Skeletal muscle satellite cell (primary cell): ENCODE measurements around the gene LHFPL2.

Experiments used
- H3K27me3 ChIP-seq: 2 replicates; pipeline ENCODE4 v1.7.0; 2013; ENCODE audit warnings: low read length; ENCODE audit not compliant: control insufficient read depth, insufficient read depth
- H3K36me3 ChIP-seq: 2 replicates; pipeline ENCODE4 v1.7.0; 2013; ENCODE audit warnings: mild to moderate bottlenecking, control low read depth, low read length; ENCODE audit not compliant: insufficient read depth
- H3K4me1 ChIP-seq: 2 replicates; pipeline ENCODE4 v1.7.0; 2013; ENCODE audit warnings: low read length; ENCODE audit not compliant: control insufficient read depth, insufficient read depth
- H3K4me2 ChIP-seq: 2 replicates; pipeline ENCODE4 v1.7.0; 2013; ENCODE audit warnings: mild to moderate bottlenecking, low read length
- H3K4me3 ChIP-seq: 2 replicates; pipeline ENCODE4 v1.7.0; 2013; ENCODE audit warnings: low read length
- H3K9ac ChIP-seq: 2 replicates; pipeline ENCODE4 v1.7.0; 2013; ENCODE audit warnings: mild to moderate bottlenecking, low read depth, low read length, moderate library complexity
- H3K9me3 ChIP-seq: replicated peaks from 2 replicates; pipeline ENCODE4 v1.7.0; 2013; ENCODE audit warnings: mild to moderate bottlenecking, control low read depth, low read length

LHFPL2 gene

DNA sequence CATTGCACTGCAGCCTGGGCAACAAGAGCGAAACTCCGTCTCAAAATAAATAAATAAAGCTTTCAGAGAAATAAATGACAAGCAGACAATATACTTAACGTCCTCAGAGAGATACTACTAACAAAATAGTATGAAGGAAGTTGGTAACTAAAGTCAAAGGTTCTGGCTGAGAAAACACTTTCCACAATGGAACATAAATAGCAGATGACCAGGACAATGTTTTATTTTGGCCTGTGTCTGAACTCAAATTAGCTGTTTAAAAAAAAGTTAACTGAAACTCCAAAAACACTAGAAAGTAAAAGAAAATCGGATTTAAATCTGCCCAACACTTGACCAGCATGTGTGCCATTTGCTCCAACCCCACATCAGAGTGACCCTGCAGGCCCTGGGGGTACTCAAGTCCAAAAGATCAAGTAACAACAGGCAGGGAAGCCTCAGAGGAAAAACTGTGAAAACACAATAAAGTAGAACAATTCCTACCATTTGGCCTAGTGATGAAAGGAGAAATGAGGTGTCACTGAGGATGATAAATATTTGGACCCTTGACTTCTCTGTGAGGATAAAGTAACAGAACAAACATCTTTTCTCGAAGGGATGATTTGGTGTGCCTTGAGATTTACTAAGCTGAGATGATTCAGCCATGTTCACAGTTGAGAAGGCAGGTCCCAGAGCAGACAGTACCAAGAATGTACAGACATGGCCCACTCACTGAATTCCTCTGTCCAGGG, 47.7 kb downstream of the LHFPL2 start:
- Histone ChIP-seq H3K27me3 (no peaks in the 10 kb centered on the region), H3K4me2 (peak overlapping the region; percentile 43), H3K9me3 (no peaks in the 10 kb centered on the region), H3K4me3 (no peak overlapping the region), H3K36me3 (no peaks in the 10 kb centered on the region), H3K9ac (peak overlapping the region; percentile 68), H3K4me1 (peaks cover 64% of the 10 kb centered on the region)

DNA sequence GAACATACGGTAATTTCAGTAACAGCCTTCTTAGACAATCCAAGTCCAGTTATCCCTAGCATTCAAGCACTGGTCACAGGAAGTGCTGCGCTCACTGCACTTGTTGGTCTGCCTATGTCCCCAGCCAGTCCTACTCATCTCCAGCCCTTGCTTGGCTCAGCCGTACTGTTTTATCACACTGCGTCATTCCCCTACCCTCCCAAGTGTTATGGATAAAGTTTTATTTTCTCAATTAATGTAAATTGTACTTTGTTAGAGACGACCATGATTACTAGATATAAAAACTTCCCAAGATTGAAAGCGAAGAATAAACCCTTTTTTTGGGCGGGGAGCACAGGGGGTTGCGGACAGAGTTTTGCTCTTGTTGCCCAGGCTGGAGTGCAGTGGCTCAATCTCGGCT, 49.6 kb downstream of the LHFPL2 start:
- Histone ChIP-seq H3K4me3 (no peak overlapping the region), H3K4me2 (no peak overlapping the region), H3K9me3 (no peaks in the 10 kb centered on the region), H3K27me3 (no peaks in the 10 kb centered on the region), H3K9ac (no peak overlapping the region), H3K4me1 (peaks cover 70% of the 10 kb centered on the region), H3K36me3 (no peaks in the 10 kb centered on the region)

DNA sequence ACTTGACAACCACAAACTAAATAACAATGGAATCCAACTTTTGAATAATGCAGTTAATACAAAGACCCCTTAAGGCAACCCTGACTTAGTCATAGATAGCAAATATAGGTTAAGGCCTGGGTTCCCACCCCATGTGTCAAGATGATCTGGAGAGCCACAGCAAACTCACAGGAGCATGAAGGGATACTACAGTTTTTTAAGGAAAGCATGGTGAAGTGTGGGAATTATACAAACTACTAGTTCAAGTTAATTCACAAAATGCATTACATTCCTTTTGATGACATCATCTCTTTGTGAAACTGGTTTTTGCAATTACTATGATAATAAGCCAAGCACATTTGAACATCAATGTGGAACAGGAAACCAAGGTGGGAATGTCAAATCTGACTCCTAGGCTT, 50.6 kb downstream of the LHFPL2 start:
- Histone ChIP-seq H3K4me1 (peaks cover 80% of the 10 kb centered on the region), H3K36me3 (no peaks in the 10 kb centered on the region), H3K9me3 (no peaks in the 10 kb centered on the region), H3K9ac (peak overlapping the region; percentile 64), H3K4me2 (peak overlapping the region; percentile 29), H3K4me3 (no peak overlapping the region), H3K27me3 (no peaks in the 10 kb centered on the region)

GRCh38 chr5:78597068-78597973, 51.3 kb downstream of the LHFPL2 start:
- no peaks in the 10 kb centered on the region for H3K27me3 ChIP-seq
- no peaks in the 10 kb centered on the region for H3K9me3 ChIP-seq
- no peaks in the 10 kb centered on the region for H3K36me3 ChIP-seq
- no peak overlapping the region for H3K4me3 ChIP-seq
- peak overlapping the region; percentile 64 for H3K9ac ChIP-seq
- peaks cover 82% of the 10 kb centered on the region for H3K4me1 ChIP-seq
- H3K4me2 ChIP-seq: peak overlapping the region; percentile 29

DNA sequence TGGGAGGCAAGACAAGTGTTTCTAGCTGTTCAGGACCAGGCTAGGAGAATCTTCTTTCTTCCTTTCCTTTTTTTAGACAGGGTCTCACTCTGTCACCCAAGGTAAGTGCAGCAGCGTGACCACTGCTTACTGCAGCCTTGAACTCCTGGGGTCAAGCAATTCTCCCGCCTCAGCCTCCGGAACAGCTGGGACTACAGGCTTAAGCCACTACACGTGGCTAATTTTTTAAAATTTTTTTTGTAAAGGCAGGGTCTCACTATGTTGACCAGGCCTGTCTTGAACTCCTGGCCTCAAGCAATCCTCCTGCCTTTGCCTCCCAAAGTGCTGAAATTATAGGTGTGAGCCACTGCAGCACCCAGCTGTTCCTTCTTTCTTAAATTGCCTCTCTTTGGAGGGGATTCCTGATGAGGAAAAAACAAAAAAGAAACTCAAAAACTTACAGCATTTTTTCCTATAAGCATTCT, 53.1 kb downstream of the LHFPL2 start:
- no peaks in the 10 kb centered on the region for H3K9me3 ChIP-seq
- no peaks in the 10 kb centered on the region for H3K36me3 ChIP-seq
- peak overlapping the region; percentile 39 for H3K4me2 ChIP-seq
- H3K4me1 ChIP-seq: peaks cover 82% of the 10 kb centered on the region
- peak overlapping the region; percentile 6 for H3K4me3 ChIP-seq
- no peaks in the 10 kb centered on the region for H3K27me3 ChIP-seq
- peak overlapping the region; percentile 64 for H3K9ac ChIP-seq

DNA sequence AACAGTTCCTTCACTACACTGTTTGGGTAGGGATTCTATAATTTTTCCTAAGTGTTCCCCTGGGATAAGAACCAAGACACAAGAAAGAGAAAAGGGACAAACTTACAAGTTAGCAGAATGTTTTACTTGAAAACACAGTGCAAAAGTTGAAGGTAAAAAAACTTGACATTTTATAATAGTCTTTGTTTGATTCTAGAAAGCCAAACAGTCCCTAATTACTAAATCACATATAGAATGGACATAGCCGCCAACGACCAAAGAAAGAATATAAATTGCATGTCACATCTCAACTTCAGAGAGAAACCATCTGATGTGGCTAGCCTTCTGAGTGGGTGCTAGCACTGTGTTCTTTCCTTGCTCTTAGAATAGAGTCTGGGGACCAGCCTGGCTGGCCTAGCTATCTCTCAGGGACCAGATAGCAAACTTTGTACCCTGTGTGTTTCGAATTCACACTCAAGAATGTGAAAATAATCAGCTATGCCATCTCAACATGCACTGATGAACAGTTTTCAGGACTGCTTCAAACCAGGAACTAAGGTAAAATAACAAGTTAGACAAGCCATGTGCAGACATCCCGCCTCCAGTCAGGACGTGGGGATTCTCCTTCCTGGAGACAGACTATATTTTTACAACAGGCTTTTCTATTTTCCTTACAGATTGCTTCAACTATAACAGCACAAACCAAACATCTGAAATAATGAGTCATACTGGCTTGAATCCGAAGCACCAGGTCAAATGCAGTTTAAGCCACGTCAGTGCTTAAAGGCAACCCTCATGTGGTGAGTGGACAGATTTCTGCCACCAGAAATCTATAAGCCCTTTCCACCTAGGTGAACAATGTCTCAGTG, 53.7 kb downstream of the LHFPL2 start:
- peak overlapping the region; percentile 79 for H3K9ac ChIP-seq
- H3K4me2 ChIP-seq: peak overlapping the region; percentile 56
- peak overlapping the region; percentile 6 for H3K4me3 ChIP-seq
- H3K27me3 ChIP-seq: no peaks in the 10 kb centered on the region
- no peaks in the 10 kb centered on the region for H3K9me3 ChIP-seq
- H3K36me3 ChIP-seq: no peaks in the 10 kb centered on the region
- peaks cover 87% of the 10 kb centered on the region for H3K4me1 ChIP-seq

- Histone ChIP-seq H3K36me3 (no peaks in the 10 kb centered on the region), H3K4me1 (peaks cover 90% of the 10 kb centered on the region), H3K27me3 (no peaks in the 10 kb centered on the region), H3K9ac (peak overlapping the region; percentile 79), H3K9me3 (no peaks in the 10 kb centered on the region), H3K4me2 (no peak overlapping the region), H3K4me3 (no peak overlapping the region)
Observed at GRCh38 chr5:78594021-78594420, 54.6 kb downstream of the LHFPL2 start.

GRCh38 chr5:78593465-78593864, 55.1 kb downstream of the LHFPL2 start:
- Histone ChIP-seq H3K36me3 (no peaks in the 10 kb centered on the region), H3K4me2 (peak overlapping the region; percentile 21), H3K27me3 (no peaks in the 10 kb centered on the region), H3K9ac (peak overlapping the region; percentile 72), H3K4me1 (peaks cover 90% of the 10 kb centered on the region), H3K9me3 (no peaks in the 10 kb centered on the region), H3K4me3 (no peak overlapping the region)

DNA sequence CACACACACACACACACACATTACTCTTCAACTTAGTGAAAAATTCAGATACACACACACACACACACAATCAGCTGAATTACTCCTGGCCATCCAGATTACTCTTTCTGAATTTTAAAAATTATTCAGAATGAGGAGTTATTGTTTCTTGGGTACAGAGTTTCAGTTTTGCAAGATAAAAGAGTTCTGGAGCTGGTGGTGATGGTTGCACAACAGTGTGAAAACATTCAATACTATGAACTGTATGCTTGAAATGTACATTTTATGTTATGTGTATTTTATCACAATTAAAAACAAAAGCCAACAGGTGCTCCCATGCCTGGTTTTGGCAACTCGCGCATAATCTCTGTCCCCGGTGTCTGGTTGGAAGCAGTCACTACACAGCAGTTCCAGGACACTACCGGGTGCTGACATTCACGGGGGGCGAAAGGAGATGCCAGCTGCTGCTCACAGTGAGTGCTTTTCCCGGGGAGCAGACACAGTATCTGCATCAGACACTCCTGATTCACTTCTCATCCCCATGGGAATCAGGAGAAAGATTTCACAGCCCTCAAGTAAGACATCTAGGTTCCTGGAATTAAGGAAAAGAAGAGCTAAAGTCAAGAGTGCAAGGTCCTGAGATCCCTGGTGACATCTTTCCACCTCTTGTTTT, 55.7 kb downstream of the LHFPL2 start:
- Histone ChIP-seq H3K4me3 (no peak overlapping the region), H3K9ac (peak overlapping the region; percentile 72), H3K36me3 (no peaks in the 10 kb centered on the region), H3K4me1 (peaks cover 90% of the 10 kb centered on the region), H3K9me3 (no peaks in the 10 kb centered on the region), H3K27me3 (no peaks in the 10 kb centered on the region), H3K4me2 (peak overlapping the region; percentile 21)

DNA sequence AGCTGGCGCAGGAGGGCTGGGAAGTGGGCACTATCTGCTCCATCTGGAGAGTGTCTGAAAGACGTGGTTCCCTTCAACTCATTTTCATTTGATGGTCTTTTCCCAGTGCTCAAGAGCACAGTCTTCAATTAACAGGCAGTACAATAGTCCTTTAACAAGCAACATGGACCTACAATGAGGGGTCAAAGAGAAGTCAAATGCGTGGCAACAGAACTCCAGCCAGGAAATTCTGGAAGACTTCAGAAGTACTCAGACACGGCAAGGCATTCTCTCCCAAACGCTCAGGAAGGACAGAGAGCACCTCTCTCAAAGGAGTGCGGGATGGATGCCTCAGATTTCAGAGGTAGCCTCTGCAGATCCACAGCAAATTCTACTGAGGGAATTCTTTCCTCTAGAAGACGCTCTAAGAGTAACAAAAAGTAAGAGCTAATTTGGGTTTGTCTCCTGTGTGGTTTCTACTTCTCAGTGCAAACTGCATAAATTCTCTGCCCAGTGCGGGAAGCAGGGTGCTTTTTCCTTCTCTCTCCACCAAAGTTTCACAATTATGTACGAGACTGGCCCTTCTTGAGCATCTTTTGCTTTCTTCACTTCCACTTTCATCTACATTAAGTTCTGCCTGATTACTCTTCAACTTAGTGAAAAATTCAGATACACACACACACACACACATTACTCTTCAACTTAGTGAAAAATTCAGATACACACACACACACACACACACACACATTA, 56.4 kb downstream of the LHFPL2 start:
- Histone ChIP-seq H3K9ac (peak overlapping the region; percentile 72), H3K4me3 (peak overlapping the region; percentile 11), H3K4me1 (peaks cover 91% of the 10 kb centered on the region), H3K4me2 (peak overlapping the region; percentile 45), H3K36me3 (no peaks in the 10 kb centered on the region), H3K9me3 (no peaks in the 10 kb centered on the region), H3K27me3 (no peaks in the 10 kb centered on the region)
